Muscle of leg (tissue), 11 donors: ENCODE data around the gene BUD13. TPM values are rescaled to one million over a fixed set of nuclear protein-coding genes. Genes with fewer than 3 reads are reported as not detected.

Experiments
- DNase-seq: peaks from one replicate; pipeline ENCODE4 v3.0.0; 2013
- H3K27ac ChIP-seq: one replicate; pipeline ENCODE4 v1.5.1; 2013; ENCODE audit warnings: mild to moderate bottlenecking, low read length, control low read depth
- H3K27me3 ChIP-seq: one replicate; pipeline ENCODE4 v1.6.1; 2013; ENCODE audit warnings: low read length; ENCODE audit not compliant: control insufficient read depth, insufficient read depth
- H3K36me3 ChIP-seq: one replicate; pipeline ENCODE4 v1.6.1; 2013; ENCODE audit warnings: low read length; ENCODE audit not compliant: control insufficient read depth, insufficient read depth
- H3K4me1 ChIP-seq: one replicate; pipeline ENCODE4 v1.6.1; 2013; ENCODE audit warnings: low read length; ENCODE audit not compliant: control insufficient read depth, insufficient read depth
- H3K4me3 ChIP-seq: one replicate; pipeline ENCODE4 v1.5.1; 2013; ENCODE audit warnings: low read length, control low read depth
- H3K9me3 ChIP-seq: replicated peaks from 2 replicates; pipeline ENCODE4 v1.6.1; 2013; ENCODE audit warnings: low read depth, low read length; ENCODE audit not compliant: control insufficient read depth
- WGBS: methylation state at CpG from one replicate; pipeline ENCODE4 v1.1.5; 2013; ENCODE audit warnings: missing lambda C conversion rate; ENCODE audit not compliant: insufficient coverage; 5-methylcytosine and 5-hydroxymethylcytosine counted together
- polyA plus RNA-seq, 8 donors: library from polyadenylated mRNA; unstranded; fragments of 120-200 nt; gene quantifications; one replicate each; pipeline versions ENCODE4 v1.2.1 to v1.2.3, GENCODE V29; 2013; ENCODE audit warnings: inconsistent platforms in 1 of 8, low replicate concordance in 1 of 8; ENCODE audit not compliant: insufficient read length in 8 of 8, insufficient read depth in 1 of 8
- total RNA-seq: library from RNA; stranded (reverse); fragments of 120-200 nt; gene quantifications from one replicate; pipeline ENCODE4 v1.2.4, GENCODE V29; 2013

Gene BUD13
- total and polyA plus RNA-seq, 9 donors, result 17.6 to 23.7 (median 19.2) TPM

GRCh38 chr11:116707161-116707629 is 65.6 kb downstream of the BUD13 start:
- 19% methylated on average over 37 of the region's 37 CpGs for WGBS
- Histone ChIP-seq H3K27ac (no peak overlapping the region), H3K4me3 (no peak overlapping the region), H3K4me1 (peaks cover 4% of the 10 kb centered on the region), H3K9me3 (no peaks in the 10 kb centered on the region), H3K27me3 (peaks cover 35% of the 10 kb centered on the region), H3K36me3 (no peaks in the 10 kb centered on the region)
- no peak for DNase-seq

GRCh38 chr11:116703421-116703820 is 69.4 kb downstream of the BUD13 start:
- H3K36me3 ChIP-seq, result no peaks in the 10 kb centered on the region
- no peak overlapping the region for H3K27ac ChIP-seq
- 30% methylated on average over 6 of the region's 11 CpGs for whole genome bisulfite sequencing
- H3K4me1 ChIP-seq, result peaks cover 4% of the 10 kb centered on the region
- H3K4me3 ChIP-seq, result no peak overlapping the region
- H3K9me3 ChIP-seq, result no peaks in the 10 kb centered on the region
- peak; percentile 41 for DNase-seq
- H3K27me3 ChIP-seq, result peaks cover 20% of the 10 kb centered on the region

GRCh38 chr11:116702772-116703385 is 69.9 kb downstream of the BUD13 start:
- Histone ChIP-seq H3K4me3 (no peak overlapping the region), H3K36me3 (no peaks in the 10 kb centered on the region), H3K27ac (no peak overlapping the region), H3K27me3 (peaks cover 17% of the 10 kb centered on the region), H3K4me1 (peaks cover 4% of the 10 kb centered on the region), H3K9me3 (no peaks in the 10 kb centered on the region)
- WGBS, result 54% methylated on average over 4 of the region's 8 CpGs
- no peak for DNase-seq

- no CpG with 5 or more reads among the region's 2 CpGs for WGBS
- no peaks in the 10 kb centered on the region for H3K9me3 ChIP-seq
- no peak for DNase-seq
- no peak overlapping the region for H3K4me3 ChIP-seq
- peaks cover 4% of the 10 kb centered on the region for H3K4me1 ChIP-seq
- H3K27me3 ChIP-seq, result peaks cover 11% of the 10 kb centered on the region
- no peaks in the 10 kb centered on the region for H3K36me3 ChIP-seq
- no peak overlapping the region for H3K27ac ChIP-seq
Measured at GRCh38 chr11:116701876-116702275, 70.9 kb downstream of the BUD13 start.

- no peak for DNase-seq
- Histone ChIP-seq H3K9me3 (no peaks in the 10 kb centered on the region), H3K27me3 (peaks cover 8% of the 10 kb centered on the region), H3K36me3 (no peaks in the 10 kb centered on the region), H3K27ac (no peak overlapping the region), H3K4me3 (no peak overlapping the region), H3K4me1 (peaks cover 4% of the 10 kb centered on the region)
- 88% methylated on average over 5 of the region's 7 CpGs for WGBS
Measured at GRCh38 chr11:116701297-116701801, 71.4 kb downstream of the BUD13 start.

- DNase-seq, result no peak
- no peak overlapping the region for H3K4me3 ChIP-seq
- no peak overlapping the region for H3K27ac ChIP-seq
- peaks cover 8% of the 10 kb centered on the region for H3K27me3 ChIP-seq
- H3K4me1 ChIP-seq, result peaks cover 4% of the 10 kb centered on the region
- no peaks in the 10 kb centered on the region for H3K36me3 ChIP-seq
- 90% methylated on average over 3 of the region's 6 CpGs for WGBS
- H3K9me3 ChIP-seq, result no peaks in the 10 kb centered on the region
Measured at GRCh38 chr11:116700586-116701220, 72.1 kb downstream of the BUD13 start.

Other genes with a start within 250 kb of the BUD13 start
- 34.3 TPM for gene ZPR1, start 15.0 kb upstream of the BUD13 start, total RNA-seq
- gene ZPR1, start 15.0 kb upstream of the BUD13 start, polyA plus RNA-seq, result 10 to 100 TPM; 33.8 to 44.4 (median 38.1) TPM
- not detected for gene APOA5, start 18.9 kb upstream of the BUD13 start, total RNA-seq
- not detected for gene APOA5, start 18.9 kb upstream of the BUD13 start, polyA plus RNA-seq
- not detected for gene APOA4, start 50.3 kb upstream of the BUD13 start, total RNA-seq
- gene APOA4, start 50.3 kb upstream of the BUD13 start, polyA plus RNA-seq, result 100 to 1,000 TPM in 1 of 8 donors, 10 to 100 TPM in 1, under 1 TPM in 2, not detected in 4; 0.23 to 178 (median 17.1) TPM
- gene APOC3, start 56.9 kb upstream of the BUD13 start, total RNA-seq, result 0.40 TPM
- 10 to 100 TPM in 2 of 8 donors, 1 to 10 TPM in 1, under 1 TPM in 2, not detected in 3; 0.53 to 36.6 (median 4.3) TPM for gene APOC3, start 56.9 kb upstream of the BUD13 start, polyA plus RNA-seq
- 2.9 TPM for gene APOA1, start 64.6 kb upstream of the BUD13 start, total RNA-seq
- gene APOA1, start 64.6 kb upstream of the BUD13 start, polyA plus RNA-seq, result 100 to 1,000 TPM in 1 of 8 donors, 10 to 100 TPM in 2, 1 to 10 TPM in 5; 1.4 to 230 (median 3.5) TPM